ENCODE measurements around the gene PIK3R4.

PIK3R4 gene

GRCh38 chr3:130640027-130640426 lies 106.6 kb downstream of the PIK3R4 start:
- TF ChIP-seq CTCF (conservative IDR thresholded peaks at IDR 0.05), result no peak
- no peak overlapping the region for H3K27ac ChIP-seq

DNA sequence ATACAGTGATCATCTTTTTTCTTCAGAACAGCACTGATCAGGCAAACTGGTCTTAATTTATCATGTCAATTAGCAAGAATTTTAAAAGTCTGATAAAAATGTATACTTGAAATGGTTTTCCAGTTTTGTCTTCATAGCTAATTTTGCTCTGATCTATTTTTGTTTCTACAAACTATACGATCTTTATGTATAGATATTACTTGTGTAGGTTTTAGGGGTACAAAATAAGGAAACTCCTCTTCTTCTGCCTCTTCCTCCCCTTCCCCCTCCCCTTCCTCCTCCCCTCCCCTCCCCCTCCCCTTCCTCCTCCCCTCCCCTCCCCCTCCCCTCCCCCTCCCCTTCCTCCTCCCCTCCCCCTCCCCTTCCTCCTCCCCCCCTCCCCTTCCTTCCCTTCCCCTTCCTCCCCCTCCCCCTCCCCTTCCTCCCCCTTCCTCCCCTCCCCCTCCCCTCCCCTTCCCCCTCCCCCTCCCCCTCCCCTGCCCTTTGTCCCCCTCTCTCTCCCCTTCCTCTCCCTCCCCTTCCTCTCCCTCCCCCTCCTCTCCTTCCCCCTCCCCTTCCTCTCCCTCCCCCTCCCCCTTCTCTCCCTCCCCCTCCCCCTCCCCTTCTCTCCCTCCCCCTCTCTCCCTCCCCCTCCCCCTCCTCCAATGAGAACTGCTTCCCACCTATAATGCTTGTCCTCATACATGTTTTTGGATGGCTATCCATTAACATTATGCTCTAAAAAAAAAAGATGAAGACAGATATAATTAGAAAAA lies 110.0 kb downstream of the PIK3R4 start:
- TF ChIP-seq CTCF (conservative IDR thresholded peaks at IDR 0.05), result no peak
- no peak overlapping the region for H3K27ac ChIP-seq

DNA sequence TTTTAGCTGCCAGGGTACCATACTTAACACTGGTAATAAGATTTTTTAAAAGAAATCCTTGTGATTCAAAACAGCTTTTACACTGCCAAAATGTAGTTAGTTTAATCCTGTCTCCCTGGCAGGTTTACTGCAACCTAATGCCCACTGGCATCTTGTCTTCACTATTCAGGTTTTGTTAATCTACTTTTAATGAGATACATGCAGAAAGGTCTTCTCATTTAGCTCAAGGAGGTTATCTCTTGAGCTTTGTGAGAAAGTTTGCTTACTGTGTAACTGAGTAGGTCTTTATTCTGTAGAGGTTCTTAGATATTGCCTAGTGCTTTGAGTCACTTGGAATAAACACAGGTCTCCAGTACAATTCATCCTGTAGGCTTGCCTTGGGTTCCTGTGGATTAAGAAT lies 110.7 kb downstream of the PIK3R4 start:
- no peak overlapping the region for H3K27ac ChIP-seq
- no peak for TF ChIP-seq CTCF (conservative IDR thresholded peaks at IDR 0.05)

DNA sequence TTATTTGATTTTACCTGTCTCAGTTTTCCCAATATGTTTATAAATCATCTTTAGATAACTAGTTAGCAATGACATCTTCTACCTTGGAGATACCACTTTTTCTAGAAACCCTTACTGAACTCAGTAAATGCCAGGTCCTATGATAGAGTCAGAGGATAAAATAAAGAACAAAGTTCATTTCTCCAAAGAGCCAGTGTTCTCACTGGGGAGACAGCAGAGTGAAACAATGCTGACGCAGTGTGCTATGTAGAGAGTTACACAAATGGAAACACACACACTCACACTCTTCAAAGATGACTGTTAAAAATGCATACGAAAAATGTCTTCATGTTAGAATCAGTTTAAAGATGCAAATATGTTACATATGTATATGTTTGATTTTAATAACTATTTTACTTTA lies 111.3 kb downstream of the PIK3R4 start:
- H3K27ac ChIP-seq, result no peak overlapping the region
- no peak for TF ChIP-seq CTCF (conservative IDR thresholded peaks at IDR 0.05)
